Measurements from ENCODE around the gene GLIS1.

- TF ChIP-seq EZH2phosphoT487 (conservative IDR thresholded peaks at IDR 0.05; ENCODE audit: low read length) = no peak
- no peak for TF ChIP-seq CTCF (IDR thresholded peaks at IDR 0.05; ENCODE audit: insufficient read depth, low read length, poor library complexity, severe bottlenecking)
These were observed 226.8 kb downstream of the GLIS1 start for GRCh38 chr1:53511933-53512806.
